GM23338 (cell line): ENCODE results near the gene SLC16A5.

Experiments
- CREB1 ChIP-seq: fragments of 250-450 bp; sonication (Bioruptor Pico); IDR thresholded peaks from 2 replicates; pipeline ENCODE4 v1.5.0; 2020; ENCODE audit warnings: low read depth, mild to moderate bottlenecking, moderate library complexity
- EZH2 ChIP-seq: fragments of 200-600 bp; sonication (generic); IDR thresholded peaks from one replicate; pipeline ENCODE4 v1.8.0; 2017; ENCODE audit warnings: antibody characterized with exemption, mild to moderate bottlenecking, low read depth; ENCODE audit not compliant: unreplicated experiment
- EZH2phosphoT487 ChIP-seq: fragments of 200-600 bp; sonication (generic); IDR thresholded peaks from one replicate; pipeline ENCODE4 v1.8.1; 2018; ENCODE audit warnings: antibody characterized with exemption; ENCODE audit not compliant: unreplicated experiment
- JUNB ChIP-seq: IDR thresholded peaks from one replicate; pipeline ENCODE4 v1.6.1; 2016; ENCODE audit warnings: antibody characterized with exemption; ENCODE audit not compliant: unreplicated experiment
- NANOG ChIP-seq: IDR thresholded peaks from 2 replicates; pipeline ENCODE4 v1.6.1; 2016; ENCODE audit warnings: antibody characterized with exemption, borderline replicate concordance
- POLR2AphosphoS5 ChIP-seq: IDR thresholded peaks from 2 replicates; pipeline ENCODE4 v1.6.1; 2016; ENCODE audit warnings: antibody characterized with exemption, low read depth
- STAT1 ChIP-seq: IDR thresholded peaks from one replicate; pipeline ENCODE4 v1.6.1; 2016; ENCODE audit warnings: antibody characterized with exemption; ENCODE audit not compliant: unreplicated experiment
- ZNF331 ChIP-seq: fragments of 250-450 bp; sonication (Bioruptor Pico); IDR thresholded peaks from 2 replicates; pipeline ENCODE4 v1.5.0; 2020; ENCODE audit warnings: low read depth, mild to moderate bottlenecking, moderate library complexity
- TF ChIP-seq, protein P1 (sequence below), 2 experiments: fragments of 200-600 bp in 1 of 2; sonication (generic) in 1 of 2; conservative IDR thresholded peaks; 2 replicates each; pipeline versions ENCODE4 v1.5.1 to v1.6.1; 2016 to 2017; ENCODE audit warnings: antibody characterized with exemption in 2 of 2, low read depth in 2 of 2, mild to moderate bottlenecking in 2 of 2, moderate library complexity in 1 of 2
- TF ChIP-seq, protein P2 (sequence below): IDR thresholded peaks from one replicate; pipeline ENCODE4 v1.6.1; 2018; ENCODE audit warnings: antibody characterized with exemption; ENCODE audit not compliant: unreplicated experiment
- TF ChIP-seq, protein P3 (sequence below): IDR thresholded peaks from 2 replicates; pipeline ENCODE4 v1.6.1; 2016; ENCODE audit warnings: antibody characterized with exemption

DNA sequence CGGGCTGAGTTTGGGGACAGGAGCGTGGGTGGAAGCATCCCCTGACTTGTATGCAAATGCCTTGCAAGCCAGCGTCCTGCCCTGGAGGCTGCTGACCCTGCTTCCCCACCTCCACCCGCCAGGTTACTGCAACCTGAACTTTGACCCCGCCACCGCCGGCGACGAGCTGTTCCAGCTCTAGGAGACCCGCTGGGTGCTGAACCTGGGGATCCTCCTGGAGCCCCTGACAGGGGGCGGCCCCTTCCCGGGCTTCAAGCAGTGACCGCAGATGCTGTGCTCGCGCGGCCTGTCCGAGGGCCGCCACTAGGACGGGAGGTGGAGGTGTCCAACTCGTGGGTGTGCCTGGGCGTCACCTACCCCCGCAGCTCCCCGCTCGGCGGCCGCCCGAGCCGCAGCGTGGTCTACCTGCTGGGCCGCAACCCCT is 10.7 kb upstream of the SLC16A5 start:
- TF ChIP-seq, protein P1, sequence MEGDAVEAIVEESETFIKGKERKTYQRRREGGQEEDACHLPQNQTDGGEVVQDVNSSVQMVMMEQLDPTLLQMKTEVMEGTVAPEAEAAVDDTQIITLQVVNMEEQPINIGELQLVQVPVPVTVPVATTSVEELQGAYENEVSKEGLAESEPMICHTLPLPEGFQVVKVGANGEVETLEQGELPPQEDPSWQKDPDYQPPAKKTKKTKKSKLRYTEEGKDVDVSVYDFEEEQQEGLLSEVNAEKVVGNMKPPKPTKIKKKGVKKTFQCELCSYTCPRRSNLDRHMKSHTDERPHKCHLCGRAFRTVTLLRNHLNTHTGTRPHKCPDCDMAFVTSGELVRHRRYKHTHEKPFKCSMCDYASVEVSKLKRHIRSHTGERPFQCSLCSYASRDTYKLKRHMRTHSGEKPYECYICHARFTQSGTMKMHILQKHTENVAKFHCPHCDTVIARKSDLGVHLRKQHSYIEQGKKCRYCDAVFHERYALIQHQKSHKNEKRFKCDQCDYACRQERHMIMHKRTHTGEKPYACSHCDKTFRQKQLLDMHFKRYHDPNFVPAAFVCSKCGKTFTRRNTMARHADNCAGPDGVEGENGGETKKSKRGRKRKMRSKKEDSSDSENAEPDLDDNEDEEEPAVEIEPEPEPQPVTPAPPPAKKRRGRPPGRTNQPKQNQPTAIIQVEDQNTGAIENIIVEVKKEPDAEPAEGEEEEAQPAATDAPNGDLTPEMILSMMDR (conservative IDR thresholded peaks at IDR 0.05; ENCODE audit: low read depth in 2 of 2) = no peak
- TF ChIP-seq POLR2AphosphoS5 = 0 out of 2 replicates have a peak, but pooled peaks have one; percentile 18
- no peak for TF ChIP-seq JUNB
- no peak for TF ChIP-seq EZH2phosphoT487
- no peak for TF ChIP-seq EZH2
- TF ChIP-seq, protein P2, sequence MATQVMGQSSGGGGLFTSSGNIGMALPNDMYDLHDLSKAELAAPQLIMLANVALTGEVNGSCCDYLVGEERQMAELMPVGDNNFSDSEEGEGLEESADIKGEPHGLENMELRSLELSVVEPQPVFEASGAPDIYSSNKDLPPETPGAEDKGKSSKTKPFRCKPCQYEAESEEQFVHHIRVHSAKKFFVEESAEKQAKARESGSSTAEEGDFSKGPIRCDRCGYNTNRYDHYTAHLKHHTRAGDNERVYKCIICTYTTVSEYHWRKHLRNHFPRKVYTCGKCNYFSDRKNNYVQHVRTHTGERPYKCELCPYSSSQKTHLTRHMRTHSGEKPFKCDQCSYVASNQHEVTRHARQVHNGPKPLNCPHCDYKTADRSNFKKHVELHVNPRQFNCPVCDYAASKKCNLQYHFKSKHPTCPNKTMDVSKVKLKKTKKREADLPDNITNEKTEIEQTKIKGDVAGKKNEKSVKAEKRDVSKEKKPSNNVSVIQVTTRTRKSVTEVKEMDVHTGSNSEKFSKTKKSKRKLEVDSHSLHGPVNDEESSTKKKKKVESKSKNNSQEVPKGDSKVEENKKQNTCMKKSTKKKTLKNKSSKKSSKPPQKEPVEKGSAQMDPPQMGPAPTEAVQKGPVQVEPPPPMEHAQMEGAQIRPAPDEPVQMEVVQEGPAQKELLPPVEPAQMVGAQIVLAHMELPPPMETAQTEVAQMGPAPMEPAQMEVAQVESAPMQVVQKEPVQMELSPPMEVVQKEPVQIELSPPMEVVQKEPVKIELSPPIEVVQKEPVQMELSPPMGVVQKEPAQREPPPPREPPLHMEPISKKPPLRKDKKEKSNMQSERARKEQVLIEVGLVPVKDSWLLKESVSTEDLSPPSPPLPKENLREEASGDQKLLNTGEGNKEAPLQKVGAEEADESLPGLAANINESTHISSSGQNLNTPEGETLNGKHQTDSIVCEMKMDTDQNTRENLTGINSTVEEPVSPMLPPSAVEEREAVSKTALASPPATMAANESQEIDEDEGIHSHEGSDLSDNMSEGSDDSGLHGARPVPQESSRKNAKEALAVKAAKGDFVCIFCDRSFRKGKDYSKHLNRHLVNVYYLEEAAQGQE = no peak
- no peak for TF ChIP-seq CREB1 (CRISPR knock-in tag)
- no peak for TF ChIP-seq NANOG
- no peak for TF ChIP-seq ZNF331
- no peak for TF ChIP-seq STAT1
- TF ChIP-seq, protein P3, sequence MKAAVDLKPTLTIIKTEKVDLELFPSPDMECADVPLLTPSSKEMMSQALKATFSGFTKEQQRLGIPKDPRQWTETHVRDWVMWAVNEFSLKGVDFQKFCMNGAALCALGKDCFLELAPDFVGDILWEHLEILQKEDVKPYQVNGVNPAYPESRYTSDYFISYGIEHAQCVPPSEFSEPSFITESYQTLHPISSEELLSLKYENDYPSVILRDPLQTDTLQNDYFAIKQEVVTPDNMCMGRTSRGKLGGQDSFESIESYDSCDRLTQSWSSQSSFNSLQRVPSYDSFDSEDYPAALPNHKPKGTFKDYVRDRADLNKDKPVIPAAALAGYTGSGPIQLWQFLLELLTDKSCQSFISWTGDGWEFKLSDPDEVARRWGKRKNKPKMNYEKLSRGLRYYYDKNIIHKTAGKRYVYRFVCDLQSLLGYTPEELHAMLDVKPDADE = no peak
